ENCODE measurements around the gene ALPK1.

DNA sequence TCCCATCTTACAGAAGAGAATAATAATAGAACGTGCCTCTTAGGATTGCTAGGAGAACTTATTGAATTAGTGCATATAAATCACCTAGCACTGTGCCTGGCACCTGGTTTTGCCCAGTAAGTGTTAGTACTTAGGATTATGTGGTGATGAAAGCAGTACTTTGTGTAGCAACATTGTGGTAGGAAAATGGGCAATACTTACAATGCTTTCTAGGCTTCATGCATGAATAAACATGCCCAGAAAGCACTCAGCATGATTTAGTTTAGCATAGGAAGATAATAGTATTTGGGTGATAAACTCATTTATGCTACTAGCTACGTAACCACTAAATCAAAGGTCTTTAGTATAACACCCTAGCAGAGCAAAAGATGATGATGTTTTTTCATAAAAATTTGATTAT lies 113.2 kb downstream of the ALPK1 start:
- TF ChIP-seq, protein P1, sequence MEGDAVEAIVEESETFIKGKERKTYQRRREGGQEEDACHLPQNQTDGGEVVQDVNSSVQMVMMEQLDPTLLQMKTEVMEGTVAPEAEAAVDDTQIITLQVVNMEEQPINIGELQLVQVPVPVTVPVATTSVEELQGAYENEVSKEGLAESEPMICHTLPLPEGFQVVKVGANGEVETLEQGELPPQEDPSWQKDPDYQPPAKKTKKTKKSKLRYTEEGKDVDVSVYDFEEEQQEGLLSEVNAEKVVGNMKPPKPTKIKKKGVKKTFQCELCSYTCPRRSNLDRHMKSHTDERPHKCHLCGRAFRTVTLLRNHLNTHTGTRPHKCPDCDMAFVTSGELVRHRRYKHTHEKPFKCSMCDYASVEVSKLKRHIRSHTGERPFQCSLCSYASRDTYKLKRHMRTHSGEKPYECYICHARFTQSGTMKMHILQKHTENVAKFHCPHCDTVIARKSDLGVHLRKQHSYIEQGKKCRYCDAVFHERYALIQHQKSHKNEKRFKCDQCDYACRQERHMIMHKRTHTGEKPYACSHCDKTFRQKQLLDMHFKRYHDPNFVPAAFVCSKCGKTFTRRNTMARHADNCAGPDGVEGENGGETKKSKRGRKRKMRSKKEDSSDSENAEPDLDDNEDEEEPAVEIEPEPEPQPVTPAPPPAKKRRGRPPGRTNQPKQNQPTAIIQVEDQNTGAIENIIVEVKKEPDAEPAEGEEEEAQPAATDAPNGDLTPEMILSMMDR (conservative IDR thresholded peaks at IDR 0.05; ENCODE audit: low read depth, low read length): no peak
- no peak for TF ChIP-seq EZH2 (IDR thresholded peaks at IDR 0.05; ENCODE audit: borderline replicate concordance, low read depth, low read length, poor library complexity, severe bottlenecking)

All from A673 (cell line).